Ishikawa (cell line): ENCODE data around the gene SYTL4.

Experiments used
- CEBPB ChIP-seq: IDR thresholded peaks from 2 replicates; pipeline ENCODE4 v1.6.1; 2012
- CREB1 ChIP-seq: IDR thresholded peaks from 2 replicates; pipeline ENCODE4 v1.6.1; 2012; ENCODE audit warnings: low read depth
- EGR1 ChIP-seq: IDR thresholded peaks from 2 replicates; pipeline ENCODE4 v1.6.1; 2012
- EP300 ChIP-seq: IDR thresholded peaks from 2 replicates; pipeline ENCODE4 v1.6.1; 2012; ENCODE audit warnings: borderline replicate concordance
- FOXM1 ChIP-seq: IDR thresholded peaks from 2 replicates; pipeline ENCODE4 v1.6.1; 2012; ENCODE audit warnings: low read depth, borderline replicate concordance
- NFIC ChIP-seq: IDR thresholded peaks from 2 replicates; pipeline ENCODE4 v1.6.1; 2012
- RAD21 ChIP-seq: IDR thresholded peaks from 2 replicates; pipeline ENCODE4 v1.6.1; 2012; ENCODE audit warnings: low read depth
- TAF1 ChIP-seq: IDR thresholded peaks from 2 replicates; pipeline ENCODE4 v1.6.1; 2012; ENCODE audit warnings: low read depth, mild to moderate bottlenecking
- TCF12 ChIP-seq: IDR thresholded peaks from 2 replicates; pipeline ENCODE4 v1.6.1; 2012; ENCODE audit warnings: low read depth
- TEAD4 ChIP-seq: IDR thresholded peaks from 2 replicates; pipeline ENCODE4 v1.6.1; 2012
- YY1 ChIP-seq: IDR thresholded peaks from 2 replicates; pipeline ENCODE4 v1.6.1; 2012; ENCODE audit warnings: low read depth
- ZBTB7A ChIP-seq: IDR thresholded peaks from 2 replicates; pipeline ENCODE4 v1.6.1; 2012; ENCODE audit warnings: low read depth
- TF ChIP-seq, protein P1 (sequence below): IDR thresholded peaks from 2 replicates; pipeline ENCODE4 v1.6.1; 2012
- TF ChIP-seq, protein P2 (sequence below): IDR thresholded peaks from 2 replicates; pipeline ENCODE4 v1.6.1; 2012
- TF ChIP-seq, protein P3 (sequence below): IDR thresholded peaks from 2 replicates; pipeline ENCODE4 v1.6.1; 2012; ENCODE audit warnings: low read depth, mild to moderate bottlenecking

SYTL4 gene

DNA sequence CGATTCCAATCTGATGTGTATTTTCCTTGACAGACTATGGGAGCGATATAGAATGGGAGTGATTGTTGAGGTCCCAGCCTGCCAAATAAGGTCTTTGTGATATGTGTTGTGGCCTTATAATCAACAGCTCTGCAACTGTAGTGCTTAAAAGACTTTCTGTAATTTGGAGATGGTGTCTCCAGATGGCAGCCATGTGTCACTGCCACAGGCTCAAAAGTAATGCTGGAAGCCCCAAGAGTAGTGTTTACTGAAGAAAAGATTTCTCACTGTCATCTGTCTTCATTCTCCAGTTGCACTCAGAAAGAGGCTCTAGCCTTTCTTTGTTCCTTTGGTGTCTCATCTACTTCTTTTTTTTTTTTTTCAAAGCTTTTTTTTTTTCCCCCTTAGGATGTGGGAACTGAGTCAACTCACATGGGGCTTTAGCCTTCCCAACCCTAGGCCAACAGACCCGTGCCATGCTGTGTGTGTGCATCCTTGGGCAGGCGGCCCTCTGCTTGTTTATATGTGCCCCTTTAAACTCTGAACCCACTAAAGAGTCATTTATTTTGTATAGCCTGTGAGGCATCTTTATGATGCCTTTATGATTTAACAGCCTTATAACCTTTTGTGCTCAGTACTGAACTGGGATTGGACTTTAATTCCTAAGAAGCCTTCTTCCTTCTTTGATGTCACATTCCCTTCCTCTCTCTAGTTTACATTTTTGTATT is 72.3 kb downstream of the SYTL4 start:
- no peak for TF ChIP-seq ZBTB7A
- TF ChIP-seq YY1, result no peak
- TF ChIP-seq TEAD4, result no peak
- TF ChIP-seq, protein P1, sequence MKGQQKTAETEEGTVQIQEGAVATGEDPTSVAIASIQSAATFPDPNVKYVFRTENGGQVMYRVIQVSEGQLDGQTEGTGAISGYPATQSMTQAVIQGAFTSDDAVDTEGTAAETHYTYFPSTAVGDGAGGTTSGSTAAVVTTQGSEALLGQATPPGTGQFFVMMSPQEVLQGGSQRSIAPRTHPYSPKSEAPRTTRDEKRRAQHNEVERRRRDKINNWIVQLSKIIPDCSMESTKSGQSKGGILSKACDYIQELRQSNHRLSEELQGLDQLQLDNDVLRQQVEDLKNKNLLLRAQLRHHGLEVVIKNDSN, result no peak
- no peak for TF ChIP-seq FOXM1
- TF ChIP-seq CEBPB, result no peak
- no peak for TF ChIP-seq NFIC
- no peak for TF ChIP-seq EGR1
- TF ChIP-seq TAF1, result no peak
- TF ChIP-seq, protein P2, sequence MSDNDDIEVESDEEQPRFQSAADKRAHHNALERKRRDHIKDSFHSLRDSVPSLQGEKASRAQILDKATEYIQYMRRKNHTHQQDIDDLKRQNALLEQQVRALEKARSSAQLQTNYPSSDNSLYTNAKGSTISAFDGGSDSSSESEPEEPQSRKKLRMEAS, result no peak
- TF ChIP-seq, protein P3, sequence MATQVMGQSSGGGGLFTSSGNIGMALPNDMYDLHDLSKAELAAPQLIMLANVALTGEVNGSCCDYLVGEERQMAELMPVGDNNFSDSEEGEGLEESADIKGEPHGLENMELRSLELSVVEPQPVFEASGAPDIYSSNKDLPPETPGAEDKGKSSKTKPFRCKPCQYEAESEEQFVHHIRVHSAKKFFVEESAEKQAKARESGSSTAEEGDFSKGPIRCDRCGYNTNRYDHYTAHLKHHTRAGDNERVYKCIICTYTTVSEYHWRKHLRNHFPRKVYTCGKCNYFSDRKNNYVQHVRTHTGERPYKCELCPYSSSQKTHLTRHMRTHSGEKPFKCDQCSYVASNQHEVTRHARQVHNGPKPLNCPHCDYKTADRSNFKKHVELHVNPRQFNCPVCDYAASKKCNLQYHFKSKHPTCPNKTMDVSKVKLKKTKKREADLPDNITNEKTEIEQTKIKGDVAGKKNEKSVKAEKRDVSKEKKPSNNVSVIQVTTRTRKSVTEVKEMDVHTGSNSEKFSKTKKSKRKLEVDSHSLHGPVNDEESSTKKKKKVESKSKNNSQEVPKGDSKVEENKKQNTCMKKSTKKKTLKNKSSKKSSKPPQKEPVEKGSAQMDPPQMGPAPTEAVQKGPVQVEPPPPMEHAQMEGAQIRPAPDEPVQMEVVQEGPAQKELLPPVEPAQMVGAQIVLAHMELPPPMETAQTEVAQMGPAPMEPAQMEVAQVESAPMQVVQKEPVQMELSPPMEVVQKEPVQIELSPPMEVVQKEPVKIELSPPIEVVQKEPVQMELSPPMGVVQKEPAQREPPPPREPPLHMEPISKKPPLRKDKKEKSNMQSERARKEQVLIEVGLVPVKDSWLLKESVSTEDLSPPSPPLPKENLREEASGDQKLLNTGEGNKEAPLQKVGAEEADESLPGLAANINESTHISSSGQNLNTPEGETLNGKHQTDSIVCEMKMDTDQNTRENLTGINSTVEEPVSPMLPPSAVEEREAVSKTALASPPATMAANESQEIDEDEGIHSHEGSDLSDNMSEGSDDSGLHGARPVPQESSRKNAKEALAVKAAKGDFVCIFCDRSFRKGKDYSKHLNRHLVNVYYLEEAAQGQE, result no peak
- TF ChIP-seq EP300, result no peak
- no peak for TF ChIP-seq RAD21
- TF ChIP-seq TCF12, result no peak
- no peak for TF ChIP-seq CREB1

DNA sequence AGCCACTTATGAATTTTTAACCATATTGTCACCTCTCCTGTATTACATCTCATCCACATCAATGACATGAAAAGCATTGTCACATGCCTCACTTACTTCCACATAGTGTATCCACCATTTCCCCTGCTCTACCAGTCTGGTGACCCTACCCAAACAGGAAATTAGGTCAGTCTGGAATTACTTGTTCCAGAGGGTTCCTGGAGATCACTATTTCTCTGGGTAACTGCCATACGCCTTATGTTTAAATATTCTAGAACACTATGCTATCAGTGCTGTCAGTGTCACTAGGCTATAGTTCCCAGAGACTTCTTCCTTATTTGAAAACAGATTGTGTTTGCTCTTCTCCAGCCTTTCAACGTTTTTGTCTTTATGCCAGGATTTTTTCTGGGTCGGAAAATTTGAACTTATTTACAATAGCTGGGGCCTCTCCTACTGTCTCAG is 73.0 kb downstream of the SYTL4 start:
- no peak for TF ChIP-seq RAD21
- no peak for TF ChIP-seq CREB1
- TF ChIP-seq TEAD4, result no peak
- no peak for TF ChIP-seq CEBPB
- TF ChIP-seq TAF1, result no peak
- TF ChIP-seq, protein P1, result no peak
- TF ChIP-seq ZBTB7A, result no peak
- no peak for TF ChIP-seq EGR1
- TF ChIP-seq, protein P2, result no peak
- TF ChIP-seq FOXM1, result no peak
- no peak for TF ChIP-seq EP300
- TF ChIP-seq YY1, result no peak

DNA sequence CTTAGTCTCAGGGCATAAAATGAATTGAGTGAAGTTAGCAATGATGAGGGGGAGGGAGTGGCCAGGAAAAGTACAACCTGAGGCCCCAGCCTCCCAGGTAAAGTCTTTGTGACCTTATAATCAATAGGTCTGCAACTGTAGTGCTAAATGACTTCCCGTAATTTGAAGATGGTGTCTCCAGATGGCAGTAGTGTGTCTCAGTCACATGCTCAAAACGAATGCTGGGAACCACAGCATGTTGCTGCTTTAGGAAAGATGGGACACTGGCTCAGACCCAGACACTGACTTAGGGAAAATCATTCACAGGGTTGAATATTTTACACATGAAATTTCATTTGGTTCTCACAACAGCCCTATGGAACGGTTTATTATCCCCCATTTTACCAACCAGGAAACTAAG is 77.7 kb downstream of the SYTL4 start:
- TF ChIP-seq, protein P1, result peak; percentile 75
- TF ChIP-seq TAF1, result no peak

DNA sequence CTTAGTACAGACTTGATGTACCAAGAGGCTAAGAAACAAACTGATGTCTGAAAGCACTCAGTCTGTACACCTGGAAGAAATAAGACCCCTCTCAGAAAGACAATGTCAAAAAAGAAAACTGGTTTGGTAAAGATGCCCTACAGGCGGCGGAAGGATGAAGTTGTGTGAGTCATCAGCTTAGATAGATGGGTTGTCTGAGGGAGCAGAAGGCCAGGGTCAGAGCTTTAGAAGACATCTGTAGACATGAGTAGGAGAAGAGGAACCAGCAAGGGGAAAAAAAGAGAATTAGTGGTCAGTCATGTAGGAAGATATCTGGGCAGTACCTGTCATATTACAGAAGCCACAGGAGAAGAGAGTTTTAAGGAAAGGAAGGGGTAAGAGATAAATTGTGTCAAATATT is 79.7 kb downstream of the SYTL4 start:
- TF ChIP-seq TCF12 (no peak), EP300 (no peak), CEBPB (no peak), TEAD4 (no peak), TAF1 (no peak), YY1 (no peak), ZBTB7A (no peak), NFIC (no peak), RAD21 (no peak), EGR1 (no peak), FOXM1 (no peak), CREB1 (no peak)
- TF ChIP-seq, protein P1, result no peak
- TF ChIP-seq, protein P2, result no peak
- TF ChIP-seq, protein P3, result no peak

DNA sequence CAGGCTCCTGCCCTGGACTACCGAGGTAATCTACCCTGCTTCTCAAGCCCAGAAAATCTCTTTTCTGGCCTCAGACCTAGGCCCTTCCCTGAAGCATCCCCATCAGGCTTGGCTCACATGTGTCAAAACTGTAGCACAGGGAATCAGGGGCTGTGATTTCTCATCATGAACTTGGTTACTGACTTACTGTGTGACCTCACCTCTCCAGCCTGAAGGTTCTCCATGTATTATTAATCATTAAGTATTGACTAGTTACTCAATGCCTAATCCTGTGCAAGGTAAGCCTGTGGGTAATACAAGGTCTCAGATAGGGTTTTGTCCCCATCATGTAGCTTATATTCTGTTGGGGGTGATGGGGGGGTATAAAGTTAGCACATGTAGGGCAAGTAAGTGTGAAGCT is 81.1 kb downstream of the SYTL4 start:
- TF ChIP-seq TEAD4, result no peak
- no peak for TF ChIP-seq NFIC
- TF ChIP-seq EP300, result no peak
- TF ChIP-seq, protein P2, result no peak
- TF ChIP-seq YY1, result no peak
- no peak for TF ChIP-seq FOXM1
- TF ChIP-seq TAF1, result no peak
- no peak for TF ChIP-seq CREB1
